Kasumi-1 (cell line): Measurements from ENCODE around the gene NPDC1.

Experiments used
- DNase-seq, 2 experiments: peaks; one replicate each; lab custom pipeline; 2025; lab: John Stamatoyannopoulos, UW

NPDC1 gene

GRCh38 chr9:137056739-137057415 is 10.9 kb upstream of the NPDC1 start:
- DNase-seq, result no peak

GRCh38 chr9:137055385-137056364 is 9.7 kb upstream of the NPDC1 start:
- no peak for DNase-seq

- no peak for DNase-seq
These were observed 9.0 kb upstream of the NPDC1 start for GRCh38 chr9:137054932-137055384.

GRCh38 chr9:137053944-137054931 is 8.3 kb upstream of the NPDC1 start, which contains the start of gene ENTPD2:
TSS of gene ENTPD2 (minus strand) at chr9:137054061. CDS start at chr9:137053997, 64 bp downstream.
- DNase-seq, result no peak

- DNase-seq, result no peak
These were observed 7.3 kb upstream of the NPDC1 start for GRCh38 chr9:137052998-137053943.

GRCh38 chr9:137052293-137052692 is 6.3 kb upstream of the NPDC1 start:
- DNase-seq, result no peak

GRCh38 chr9:137051145-137051724 is 5.3 kb upstream of the NPDC1 start:
- DNase-seq, result no peak

GRCh38 chr9:137050570-137050969 is 4.6 kb upstream of the NPDC1 start:
- DNase-seq, result no peak

GRCh38 chr9:137049544-137050449 is 3.8 kb upstream of the NPDC1 start:
- peak; percentile 31 to 49 for DNase-seq

- DNase-seq, result no peak
These were observed 2.9 kb upstream of the NPDC1 start for GRCh38 chr9:137048655-137049543.

GRCh38 chr9:137045294-137046087 is 486 bp downstream of the NPDC1 start:
- DNase-seq, result no peak

- no peak for DNase-seq
These were observed 1.3 kb downstream of the NPDC1 start for GRCh38 chr9:137044502-137045177.

- DNase-seq, result no peak
These were observed 1.9 kb downstream of the NPDC1 start for GRCh38 chr9:137044037-137044436.

- DNase-seq, result no peak
These were observed 2.9 kb downstream of the NPDC1 start for GRCh38 chr9:137042751-137043727.

- no peak for DNase-seq
These were observed 4.9 kb downstream of the NPDC1 start for GRCh38 chr9:137041124-137041523.
